Tibial nerve (tissue), 4 donors: ENCODE measurements around the gene RANBP9. TPM values are rescaled to one million over a fixed set of nuclear protein-coding genes. Genes with fewer than 3 reads are reported as not detected.

ENCODE experiments used
- DNase-seq, 2 donors: peaks; one replicate each; pipeline ENCODE4 v3.0.0-alpha.2; 2019; ENCODE audit warnings: low spot score in 2 of 2
- H3K27ac ChIP-seq, 4 donors: fragments of 200-600 bp; sonication (generic) in 3 of 4; one replicate each; pipeline ENCODE4 v1.5.1; 2017 to 2019; ENCODE audit warnings: mild to moderate bottlenecking in 1 of 4
- H3K27me3 ChIP-seq, 2 donors: fragments of 200-600 bp; sonication (generic) in 1 of 2; one replicate each; pipeline versions ENCODE4 v1.5.1 to v1.6.0; 2017 to 2019
- H3K36me3 ChIP-seq, 3 donors: fragments of 200-600 bp; sonication (generic); one replicate each; pipeline ENCODE4 v1.5.1; 2018 to 2019
- H3K4me1 ChIP-seq, 4 donors: fragments of 200-600 bp; sonication (generic) in 3 of 4; one replicate each; pipeline ENCODE4 v1.5.1; 2017 to 2019
- H3K4me3 ChIP-seq, 4 donors: fragments of 200-600 bp; sonication (generic) in 3 of 4; one replicate each; pipeline ENCODE4 v1.5.1; 2017 to 2019; ENCODE audit warnings: mild to moderate bottlenecking in 1 of 4, moderate library complexity in 1 of 4
- H3K9me3 ChIP-seq, 4 donors: fragments of 200-600 bp; sonication (generic) in 3 of 4; one replicate each; pipeline ENCODE4 v1.5.1; 2017 to 2019
- EP300 ChIP-seq, 2 donors: sonication (generic); formaldehyde crosslinking; IDR thresholded peaks; one replicate each; pipeline ENCODE4 v1.6.1; 2017; ENCODE audit warnings: antibody characterized with exemption in 2 of 2, mild to moderate bottlenecking in 1 of 2
- POLR2A ChIP-seq, 2 donors: fragments of 450-650 bp; IDR thresholded peaks; one replicate each; pipeline ENCODE4 v1.6.1; 2017; ENCODE audit warnings: antibody characterized with exemption in 2 of 2, mild to moderate bottlenecking in 2 of 2, moderate library complexity in 2 of 2
- WGBS, 2 donors: methylation state at CpG; one replicate each; pipeline ENCODE4 v1.1.5; 2018; 5-methylcytosine and 5-hydroxymethylcytosine counted together
- total RNA-seq, 4 donors: library from RNA; depleted of rRNA; stranded (reverse); fragments of >200 nt; gene quantifications; one replicate each; pipeline ENCODE4 v1.1.0, GENCODE V29; 2016
- TF ChIP-seq, protein P1 (sequence below), 5 experiments: fragments of 200-600 bp in 3 of 5; fragments of 450-650 bp in 2 of 5; sonication (generic) in 3 of 5; IDR thresholded peaks; one replicate each; pipeline ENCODE4 v1.5.1; 2016 to 2019; ENCODE audit warnings: antibody characterized with exemption in 5 of 5, mild to moderate bottlenecking in 3 of 5, moderate library complexity in 2 of 5

Gene RANBP9
- total RNA-seq, 4 donors from 2014 or later: 28.5 to 38.4 (median 37.7) TPM

DNA sequence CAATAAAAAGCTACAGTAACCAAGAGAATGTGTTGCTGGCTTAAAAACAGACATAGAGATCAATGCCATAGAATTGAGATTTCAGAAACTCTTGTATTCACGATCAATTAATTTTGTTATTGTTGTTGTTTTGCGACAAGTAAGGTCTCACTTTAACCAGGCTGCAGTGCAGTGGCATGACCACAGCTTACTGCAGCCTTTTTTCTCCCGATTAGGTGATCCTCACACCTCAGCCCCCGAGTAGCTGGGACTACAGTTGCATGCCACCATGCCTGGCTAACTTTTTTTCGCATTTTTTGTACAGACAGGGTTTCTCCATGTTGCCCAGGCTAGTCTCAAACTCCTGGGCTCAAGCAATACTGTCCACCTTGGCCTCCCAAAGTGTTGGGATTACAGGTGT, 42.2 kb downstream of the RANBP9 start:
- 92 to 96% methylated on average over 5 of the region's 5 CpGs for WGBS, 2 donors
- H3K9me3 ChIP-seq: peaks cover 0 to 6% (median 0%) of the 10 kb centered on the region in 4 donors
- H3K27ac ChIP-seq: no peak overlapping the region
- DNase-seq: no peak
- H3K27me3 ChIP-seq: no peaks in the 10 kb centered on the region
- peaks cover 0 to 5% (median 0%) of the 10 kb centered on the region in 3 donors for H3K36me3 ChIP-seq
- TF ChIP-seq, protein P1, sequence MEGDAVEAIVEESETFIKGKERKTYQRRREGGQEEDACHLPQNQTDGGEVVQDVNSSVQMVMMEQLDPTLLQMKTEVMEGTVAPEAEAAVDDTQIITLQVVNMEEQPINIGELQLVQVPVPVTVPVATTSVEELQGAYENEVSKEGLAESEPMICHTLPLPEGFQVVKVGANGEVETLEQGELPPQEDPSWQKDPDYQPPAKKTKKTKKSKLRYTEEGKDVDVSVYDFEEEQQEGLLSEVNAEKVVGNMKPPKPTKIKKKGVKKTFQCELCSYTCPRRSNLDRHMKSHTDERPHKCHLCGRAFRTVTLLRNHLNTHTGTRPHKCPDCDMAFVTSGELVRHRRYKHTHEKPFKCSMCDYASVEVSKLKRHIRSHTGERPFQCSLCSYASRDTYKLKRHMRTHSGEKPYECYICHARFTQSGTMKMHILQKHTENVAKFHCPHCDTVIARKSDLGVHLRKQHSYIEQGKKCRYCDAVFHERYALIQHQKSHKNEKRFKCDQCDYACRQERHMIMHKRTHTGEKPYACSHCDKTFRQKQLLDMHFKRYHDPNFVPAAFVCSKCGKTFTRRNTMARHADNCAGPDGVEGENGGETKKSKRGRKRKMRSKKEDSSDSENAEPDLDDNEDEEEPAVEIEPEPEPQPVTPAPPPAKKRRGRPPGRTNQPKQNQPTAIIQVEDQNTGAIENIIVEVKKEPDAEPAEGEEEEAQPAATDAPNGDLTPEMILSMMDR (IDR thresholded peaks at IDR 0.05): no peak
- TF ChIP-seq POLR2A (IDR thresholded peaks at IDR 0.05) (no peak), EP300 (IDR thresholded peaks at IDR 0.05) (no peak)
- peaks cover 0 to 5% (median 0%) of the 10 kb centered on the region in 4 donors for H3K4me1 ChIP-seq
- H3K4me3 ChIP-seq: no peak overlapping the region

DNA sequence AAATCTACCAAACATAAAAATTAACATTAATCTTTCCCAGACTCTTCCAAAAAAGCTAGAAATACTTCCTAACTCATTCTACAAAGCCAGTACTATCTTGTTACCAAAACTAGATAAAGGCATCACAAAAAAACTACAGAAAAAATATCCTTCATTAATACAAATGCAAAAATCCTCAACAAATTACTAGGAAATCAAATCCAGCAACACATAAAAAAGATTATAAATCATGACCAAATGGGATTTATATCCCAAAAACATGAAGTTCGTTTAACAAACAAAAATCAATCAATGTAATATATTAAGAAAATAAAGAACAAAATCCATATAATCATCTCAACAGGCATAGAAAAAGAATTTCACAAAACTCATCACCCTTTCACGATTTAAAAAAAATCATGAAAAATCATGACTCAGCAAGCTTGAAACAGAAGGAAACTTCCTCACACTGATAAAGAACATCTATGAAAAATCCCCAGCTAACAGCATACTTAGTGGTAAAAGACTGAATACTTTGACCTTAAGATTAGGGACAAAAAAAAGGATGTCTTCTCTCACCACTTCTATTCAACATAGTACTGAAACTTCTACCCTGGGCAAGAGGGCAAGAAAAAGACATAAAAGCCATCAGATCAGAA, 43.2 kb downstream of the RANBP9 start:
- H3K4me3 ChIP-seq: no peak overlapping the region
- 84 to 85% methylated on average over 2 of the region's 2 CpGs for WGBS, 2 donors
- TF ChIP-seq POLR2A (IDR thresholded peaks at IDR 0.05): no peak
- no peak for TF ChIP-seq EP300 (IDR thresholded peaks at IDR 0.05)
- TF ChIP-seq, protein P1 (IDR thresholded peaks at IDR 0.05): no peak

DNA sequence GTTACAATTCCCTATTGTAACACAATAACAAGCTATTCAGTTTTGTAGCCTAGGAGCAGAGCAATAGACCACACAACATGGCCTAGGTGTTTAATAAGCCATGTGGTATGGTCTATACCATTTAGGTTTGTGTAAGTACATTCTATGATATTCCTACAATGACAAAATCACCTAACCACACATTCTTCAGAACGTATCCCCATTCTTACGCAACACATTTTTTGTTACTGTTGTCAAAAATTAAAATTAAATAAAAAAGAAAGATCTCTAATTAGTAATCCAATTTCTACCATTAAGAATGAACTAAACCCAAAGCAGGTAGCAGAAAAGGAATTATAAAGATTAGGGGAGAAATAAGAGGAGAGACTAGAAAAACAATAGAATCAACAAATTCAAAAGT, 44.0 kb downstream of the RANBP9 start:
- Histone ChIP-seq H3K4me1 (peaks cover 0 to 15% (median 0%) of the 10 kb centered on the region in 4 donors), H3K27ac (no peak overlapping the region), H3K36me3 (peaks cover 0 to 5% (median 0%) of the 10 kb centered on the region in 3 donors), H3K4me3 (no peak overlapping the region), H3K27me3 (no peaks in the 10 kb centered on the region), H3K9me3 (peaks cover 0 to 6% (median 0%) of the 10 kb centered on the region in 4 donors)
- no peak for DNase-seq
- TF ChIP-seq EP300 (IDR thresholded peaks at IDR 0.05): no peak
- TF ChIP-seq, protein P1 (IDR thresholded peaks at IDR 0.05): no peak
- WGBS, 2 donors: 88 to 92% methylated on average over 2 of the region's 2 CpGs

More for the DNA sequence above, 43.2 kb downstream of the RANBP9 start:
- Histone ChIP-seq H3K27me3 (no peaks in the 10 kb centered on the region), H3K9me3 (peaks cover 0 to 6% (median 0%) of the 10 kb centered on the region in 4 donors), H3K4me1 (peaks cover 0 to 12% (median 0%) of the 10 kb centered on the region in 4 donors), H3K36me3 (peaks cover 0 to 5% (median 0%) of the 10 kb centered on the region in 3 donors), H3K27ac (no peak overlapping the region)
- DNase-seq: no peak

DNA sequence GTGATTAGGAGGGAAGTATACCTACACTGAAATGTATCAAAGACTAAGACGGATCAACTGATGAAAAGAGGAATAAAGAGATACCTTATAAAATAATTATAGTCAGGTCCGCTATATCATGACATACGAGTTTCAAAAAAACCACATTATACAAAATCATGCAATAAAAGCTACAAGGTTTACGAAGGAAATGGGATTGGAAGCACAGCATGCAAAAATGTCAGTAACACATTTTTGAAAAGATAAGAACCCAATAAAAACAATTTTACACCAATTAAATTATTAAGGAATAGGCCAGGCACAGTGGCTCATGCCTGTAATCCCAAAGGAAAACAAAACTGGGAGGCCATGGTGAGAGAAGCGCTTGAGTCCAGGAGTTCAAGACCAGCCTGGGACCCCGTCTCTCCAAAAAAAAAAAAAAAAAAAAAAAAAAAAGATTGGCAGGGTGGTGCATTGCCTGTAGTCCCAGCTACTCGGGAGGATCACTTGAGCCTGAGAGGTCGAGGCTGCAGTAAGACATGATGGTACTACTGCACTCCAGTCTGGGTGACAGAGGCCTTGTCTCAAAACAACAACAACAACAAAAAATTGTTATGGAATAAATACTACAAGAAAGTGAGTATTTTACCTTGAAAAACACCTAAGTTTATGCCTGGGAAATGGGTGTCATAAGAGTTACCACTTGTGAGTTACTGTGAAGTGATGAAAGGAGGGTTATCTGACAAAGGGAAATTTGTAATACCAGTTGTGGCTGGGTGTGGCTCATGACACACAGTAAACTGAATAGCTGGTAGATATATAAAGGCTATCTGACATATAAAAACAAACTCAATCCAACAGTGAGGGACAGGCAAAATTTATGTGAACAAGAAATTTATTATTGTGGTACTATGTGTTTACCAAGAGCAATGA, 45.2 kb downstream of the RANBP9 start:
- no peak for TF ChIP-seq POLR2A (IDR thresholded peaks at IDR 0.05)
- TF ChIP-seq EP300 (IDR thresholded peaks at IDR 0.05): no peak
- TF ChIP-seq, protein P1 (IDR thresholded peaks at IDR 0.05): no peak
- 90 to 93% methylated on average over 8 of the region's 8 CpGs for WGBS, 2 donors
- peaks cover 0 to 6% (median 0%) of the 10 kb centered on the region in 4 donors for H3K9me3 ChIP-seq
- no peaks in the 10 kb centered on the region for H3K27me3 ChIP-seq
- H3K4me3 ChIP-seq: no peak overlapping the region
- no peak for DNase-seq
- H3K4me1 ChIP-seq: peaks cover 0 to 15% (median 0%) of the 10 kb centered on the region in 4 donors
- H3K36me3 ChIP-seq: peaks cover 0 to 5% (median 0%) of the 10 kb centered on the region in 3 donors
- no peak overlapping the region for H3K27ac ChIP-seq
